SK-N-SH (cell line): ENCODE measurements around the gene DQX1. TPM values are rescaled to one million over a fixed set of nuclear protein-coding genes. Genes with fewer than 3 reads are reported as not detected.
A peak's percentile ranks its signal among the peaks of the same experiment; 100 is the strongest.

Experiments used
- CTCF ChIA-PET: fragments of 300-600, 350-600 bp; formaldehyde crosslinking; extraction: SDS; loops from one replicate; lab custom pipeline; 2021; lab: Yijun Ruan, JAX
- POLR2A ChIA-PET: fragments of 350-600 bp; sonication (Branson Sonifier 250); formaldehyde crosslinking; extraction: SDS; loops from one replicate; lab custom pipeline; 2020; ENCODE audit warnings: antibody characterized with exemption, inconsistent platforms; lab: Yijun Ruan, JAX
- DNase-seq: peaks from one replicate; pipeline ENCODE4 v3.0.0; 2012
- H2AFZ ChIP-seq: fragments of 200-600 bp; sonication (generic); 2 replicates; pipeline ENCODE4 v1.8.1; 2016; ENCODE audit warnings: antibody characterized with exemption, mild to moderate bottlenecking, low read depth
- H3F3A ChIP-seq: fragments of 200-600 bp; sonication (generic); replicated peaks from 2 replicates; pipeline ENCODE3; 2016; ENCODE audit warnings: antibody characterized with exemption, mild to moderate bottlenecking; ENCODE audit not compliant: insufficient read depth
- H3K27ac ChIP-seq, 2 experiments: fragments of 200-500 bp in 1 of 2; fragments of 200-600 bp in 1 of 2; sonication (Bioruptor generic) in 1 of 2; sonication (generic), shearing (Covaris generic) in 1 of 2; 2 replicates each; pipeline versions ENCODE4 v1.5.1 to v1.6.1; 2014 to 2016; ENCODE audit warnings: low read depth in 2 of 2, inconsistent platforms in 1 of 2, low read length in 1 of 2, mild to moderate bottlenecking in 1 of 2, mixed read lengths in 1 of 2
- H3K27me3 ChIP-seq: fragments of 200-600 bp; sonication (generic), shearing (Covaris generic); 2 replicates; pipeline ENCODE4 v1.6.1; 2016; ENCODE audit warnings: mixed run types; ENCODE audit not compliant: insufficient read depth
- H3K36me3 ChIP-seq, 2 experiments: fragments of 200-500 bp in 1 of 2; fragments of 200-600 bp in 1 of 2; sonication (Bioruptor generic) in 1 of 2; sonication (generic) in 1 of 2; replicated peaks in 1 of 2; 2 replicates each; pipeline versions ENCODE3 to v1.5.1; 2014 to 2016; ENCODE audit warnings: low read length in 1 of 2, mild to moderate bottlenecking in 1 of 2; ENCODE audit not compliant: insufficient read depth in 2 of 2, control insufficient read depth in 1 of 2
- H3K4me1 ChIP-seq, 2 experiments: fragments of 200-500 bp in 1 of 2; fragments of 200-600 bp in 1 of 2; sonication (Bioruptor generic) in 1 of 2; sonication (generic), shearing (Covaris generic) in 1 of 2; 2 replicates each; pipeline versions ENCODE4 v1.5.1 to v1.6.1; 2014 to 2016; ENCODE audit warnings: low read depth in 1 of 2, low read length in 1 of 2, mixed run types in 1 of 2; ENCODE audit not compliant: insufficient read depth in 2 of 2, control insufficient read depth in 1 of 2
- H3K4me2 ChIP-seq: fragments of 200-600 bp; sonication (generic), shearing (Covaris generic); 2 replicates; pipeline ENCODE4 v1.6.1; 2017; ENCODE audit warnings: mixed run types
- H3K4me3 ChIP-seq, 2 experiments: fragments of 200-500 bp in 1 of 2; fragments of 200-600 bp in 1 of 2; sonication (Bioruptor generic) in 1 of 2; sonication (generic), shearing (Covaris generic) in 1 of 2; 2 replicates each; pipeline versions ENCODE4 v1.5.1 to v1.8.1; 2014 to 2016; ENCODE audit warnings: low read depth in 2 of 2, inconsistent platforms in 1 of 2, low read length in 1 of 2, mild to moderate bottlenecking in 1 of 2, mixed read lengths in 1 of 2, moderate library complexity in 1 of 2
- H3K79me2 ChIP-seq: fragments of 200-600 bp; sonication (generic); 2 replicates; pipeline ENCODE4 v1.8.1; 2017; ENCODE audit warnings: mild to moderate bottlenecking; ENCODE audit not compliant: insufficient read depth
- H3K9ac ChIP-seq: fragments of 200-600 bp; sonication (generic); 2 replicates; pipeline ENCODE4 v1.6.1; 2017; ENCODE audit warnings: mixed run types
- H3K9me2 ChIP-seq: fragments of 200-600 bp; sonication (generic); 2 replicates; pipeline ENCODE4 v1.6.1; 2017; ENCODE audit warnings: mixed run types
- H3K9me3 ChIP-seq: fragments of 200-600 bp; sonication (generic); 2 replicates; pipeline ENCODE4 v1.6.1; 2017; ENCODE audit warnings: mixed run types, mild to moderate bottlenecking, moderate library complexity
- H4K20me1 ChIP-seq: fragments of 200-600 bp; sonication (generic); 2 replicates; pipeline ENCODE4 v1.6.1; 2017; ENCODE audit warnings: mild to moderate bottlenecking, mixed run types; ENCODE audit not compliant: insufficient read depth
- CHD2 ChIP-seq: fragments of 150-350 bp; IDR thresholded peaks from 2 replicates; pipeline ENCODE4 v1.6.1; 2018; ENCODE audit warnings: low read length; ENCODE audit not compliant: partially characterized antibody
- EP300 ChIP-seq, 2 experiments: IDR thresholded peaks; 2 replicates each; pipeline versions ENCODE4 v1.4.0 to v1.6.1; 2012; ENCODE audit warnings: borderline replicate concordance in 1 of 2, low read depth in 1 of 2, low read length in 1 of 2
- FOXJ3 ChIP-seq: sonication (generic); formaldehyde crosslinking; IDR thresholded peaks from 2 replicates; pipeline ENCODE4 v1.5.1; 2020; ENCODE audit warnings: mild to moderate bottlenecking, missing genetic modification reagents
- JUND ChIP-seq: IDR thresholded peaks from 2 replicates; pipeline ENCODE4 v1.4.0; 2012
- RCOR1 ChIP-seq: fragments of 150-350 bp; IDR thresholded peaks from 2 replicates; pipeline ENCODE4 v1.6.1; 2017; ENCODE audit warnings: antibody characterized with exemption, low read length
- REST ChIP-seq: IDR thresholded peaks from 2 replicates; pipeline ENCODE4 v1.6.1; 2012; ENCODE audit warnings: mild to moderate bottlenecking, low read depth, low read length, moderate library complexity
- TAF1 ChIP-seq: IDR thresholded peaks from 2 replicates; pipeline ENCODE4 v1.6.1; 2012; ENCODE audit warnings: low read depth, mild to moderate bottlenecking, low read length, moderate library complexity, borderline replicate concordance
- TEAD4 ChIP-seq: IDR thresholded peaks from 2 replicates; pipeline ENCODE4 v1.4.0; 2012; ENCODE audit warnings: mild to moderate bottlenecking, borderline replicate concordance; ENCODE audit not compliant: insufficient read depth
- WGBS: methylation state at CpG from one replicate; pipeline ENCODE4 v1.1.6; 2017; ENCODE audit warnings: low lambda C conversion rate; 5-methylcytosine and 5-hydroxymethylcytosine counted together
- polyA plus RNA-seq, 3 experiments: library from polyadenylated mRNA; depleted of rRNA; stranded (reverse); fragments of >200 nt; gene quantifications; 2 replicates each; pipeline ENCODE4 v1.2.3, GENCODE V29; 2012

Gene DQX1
- polyA plus RNA-seq, 1 of the 3 experiments (the other 2 are of a cell fraction): 1.6 TPM

GRCh38 chr2:74573747-74574562, 47.9 kb upstream of the DQX1 start (continued):
- TF ChIP-seq JUND (no peak; the same call in 1 of the 2 replicates), TAF1 (peak; percentile 62; the same call in 1 of the 2 replicates), FOXJ3 (CRISPR knock-in tag) (no peak), RCOR1 (no peak), EP300 (IDR thresholded peaks at IDR 0.05; ENCODE audit: borderline replicate concordance in 1 of 2, low read depth in 1 of 2, low read length in 1 of 2) (peak in 1 of 2 experiments; percentile 22; a peak in 1 of 4 replicates), CHD2 (no peak), TEAD4 (0 out of 2 replicates have a peak, but pooled peaks have one; percentile 19), REST (no peak)

- 72% methylated on average over 3 of the region's 3 CpGs for WGBS
- Histone ChIP-seq H3F3A (peaks cover 49% of the 10 kb centered on the region), H3K9me3 (no peaks in the 10 kb centered on the region), H3K27ac (peak overlapping the region in 1 of 2 experiments; percentile 68; a peak in 1 of 4 replicates), H3K9ac (no peak overlapping the region), H3K4me3 (no peak overlapping the region), H3K9me2 (no peaks in the 10 kb centered on the region), H3K36me3 (no peaks in the 10 kb centered on the region), H4K20me1 (no peaks in the 10 kb centered on the region), H3K27me3 (no peaks in the 10 kb centered on the region), H3K4me1 (peaks cover 7 to 35% of the 10 kb centered on the region in 2 experiments; a peak in 3 of 4 replicates), H3K79me2 (no peaks in the 10 kb centered on the region), H3K4me2 (no peak overlapping the region), H2AFZ (no peak overlapping the region)
- TF ChIP-seq JUND: no peak
- CTCF ChIA-PET: no interaction called here
- no peak for DNase-seq
- POLR2A ChIA-PET: no interaction called here
Observed at GRCh38 chr2:74572178-74572925, 46.3 kb upstream of the DQX1 start.
